ENCODE results near the gene KIAA0040.
A peak's percentile ranks its signal among the peaks of the same experiment; 100 is the strongest.

KIAA0040 gene

GRCh38 chr1:175192630-175193526 is at the start of gene KIAA0040:
Gene KIAA0040, minus strand, starts transcription at chr1:175192776. Its CDS starts 31,763 bp downstream, at chr1:175161013.
- no peak for DNase-seq

GRCh38 chr1:175237389-175237788 is 44.8 kb upstream of the KIAA0040 start:
- no peak for DNase-seq

GRCh38 chr1:175234639-175235038 is 42.1 kb upstream of the KIAA0040 start:
- no peak for DNase-seq

GRCh38 chr1:175232335-175232734 is 39.8 kb upstream of the KIAA0040 start:
- DNase-seq = no peak

GRCh38 chr1:175225805-175226129 is 33.2 kb upstream of the KIAA0040 start:
- DNase-seq = no peak

GRCh38 chr1:175222296-175222938 is 29.8 kb upstream of the KIAA0040 start:
- DNase-seq = no peak

- no peak for DNase-seq
Observed at GRCh38 chr1:175221557-175222175, 29.1 kb upstream of the KIAA0040 start.

GRCh38 chr1:175220853-175221556 is 28.4 kb upstream of the KIAA0040 start:
- no peak for DNase-seq

GRCh38 chr1:175219774-175220173 is 27.2 kb upstream of the KIAA0040 start:
- DNase-seq = no peak

GRCh38 chr1:175218786-175219434 is 26.3 kb upstream of the KIAA0040 start:
- no peak for DNase-seq

GRCh38 chr1:175217721-175218531 is 25.4 kb upstream of the KIAA0040 start:
- no peak for DNase-seq

GRCh38 chr1:175216444-175216843 is 23.9 kb upstream of the KIAA0040 start:
- DNase-seq = no peak

- DNase-seq = no peak
Observed at GRCh38 chr1:175211656-175212055, 19.1 kb upstream of the KIAA0040 start.

- DNase-seq = no peak
Observed at GRCh38 chr1:175210744-175211143, 18.2 kb upstream of the KIAA0040 start.

GRCh38 chr1:175209493-175209921 is 16.9 kb upstream of the KIAA0040 start:
- DNase-seq = no peak

GRCh38 chr1:175208773-175209492 is 16.4 kb upstream of the KIAA0040 start:
- peak; percentile 27 for DNase-seq

- DNase-seq = no peak
Observed at GRCh38 chr1:175207971-175208370, 15.4 kb upstream of the KIAA0040 start.

GRCh38 chr1:175206687-175207086 is 14.1 kb upstream of the KIAA0040 start:
- DNase-seq = no peak

- no peak for DNase-seq
Observed at GRCh38 chr1:175204330-175204729, 11.8 kb upstream of the KIAA0040 start.

GRCh38 chr1:175203570-175204068 is 11.0 kb upstream of the KIAA0040 start:
- no peak for DNase-seq
